Breast epithelium (tissue), 3 donors: Measurements from ENCODE around the gene CILP.
"Not testable (repeated sequence)": the region's sequence is repeated elsewhere in the genome, so short reads cannot be mapped to it uniquely, and the experiment has no call there.

Experiments
- POLR2A ChIP-seq: fragments of 450-650 bp; IDR thresholded peaks from one replicate; pipeline ENCODE4 v1.6.1; 2016; ENCODE audit warnings: antibody characterized with exemption, mild to moderate bottlenecking, moderate library complexity
- POLR2AphosphoS5 ChIP-seq, 3 donors: sonication (generic); formaldehyde crosslinking; IDR thresholded peaks; one replicate each; pipeline ENCODE4 v1.6.1; 2017; ENCODE audit warnings: antibody characterized with exemption in 3 of 3
- TF ChIP-seq, protein P1 (sequence below), 3 donors: fragments of 450-650 bp; IDR thresholded peaks; one replicate each; pipeline ENCODE4 v1.5.1; 2016 to 2017; ENCODE audit warnings: antibody characterized with exemption in 3 of 3, mild to moderate bottlenecking in 3 of 3, moderate library complexity in 3 of 3

DNA sequence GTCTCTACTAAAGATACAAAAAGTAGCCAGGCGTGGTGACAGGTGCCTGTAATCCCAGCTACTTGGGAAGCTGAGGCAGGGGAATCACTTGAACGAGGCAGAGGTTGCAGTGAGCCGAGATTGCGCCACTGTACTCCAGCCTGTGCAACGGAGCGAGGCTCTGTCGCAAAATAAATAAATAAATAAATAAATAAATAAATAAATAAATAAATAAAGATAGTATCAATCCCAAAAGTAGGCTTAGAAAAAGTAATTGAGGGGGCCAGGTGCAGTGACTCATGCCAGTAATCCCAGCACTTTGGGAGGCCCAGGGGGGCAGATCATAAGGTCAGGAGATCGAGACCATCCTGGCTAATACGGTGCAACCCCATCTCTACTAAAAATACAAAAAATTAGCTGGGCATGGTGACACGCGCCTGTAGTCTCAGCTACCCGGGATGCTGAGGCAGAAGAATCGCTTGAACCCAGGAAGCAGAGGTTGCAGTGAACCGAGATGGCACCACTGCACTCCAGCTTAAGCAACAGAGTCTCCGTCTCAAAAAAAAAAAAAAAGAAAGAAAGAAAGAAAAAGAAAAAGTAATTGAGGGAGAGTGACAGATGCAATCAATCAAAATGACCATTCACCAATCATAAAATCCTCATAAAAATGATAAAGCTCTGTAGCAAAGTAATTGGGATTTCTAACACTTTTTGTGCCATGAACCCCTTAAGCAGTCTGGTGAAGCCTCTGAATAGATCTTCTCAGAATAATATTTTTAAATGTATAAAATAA is 29.5 kb downstream of the CILP start:
- TF ChIP-seq, protein P1, sequence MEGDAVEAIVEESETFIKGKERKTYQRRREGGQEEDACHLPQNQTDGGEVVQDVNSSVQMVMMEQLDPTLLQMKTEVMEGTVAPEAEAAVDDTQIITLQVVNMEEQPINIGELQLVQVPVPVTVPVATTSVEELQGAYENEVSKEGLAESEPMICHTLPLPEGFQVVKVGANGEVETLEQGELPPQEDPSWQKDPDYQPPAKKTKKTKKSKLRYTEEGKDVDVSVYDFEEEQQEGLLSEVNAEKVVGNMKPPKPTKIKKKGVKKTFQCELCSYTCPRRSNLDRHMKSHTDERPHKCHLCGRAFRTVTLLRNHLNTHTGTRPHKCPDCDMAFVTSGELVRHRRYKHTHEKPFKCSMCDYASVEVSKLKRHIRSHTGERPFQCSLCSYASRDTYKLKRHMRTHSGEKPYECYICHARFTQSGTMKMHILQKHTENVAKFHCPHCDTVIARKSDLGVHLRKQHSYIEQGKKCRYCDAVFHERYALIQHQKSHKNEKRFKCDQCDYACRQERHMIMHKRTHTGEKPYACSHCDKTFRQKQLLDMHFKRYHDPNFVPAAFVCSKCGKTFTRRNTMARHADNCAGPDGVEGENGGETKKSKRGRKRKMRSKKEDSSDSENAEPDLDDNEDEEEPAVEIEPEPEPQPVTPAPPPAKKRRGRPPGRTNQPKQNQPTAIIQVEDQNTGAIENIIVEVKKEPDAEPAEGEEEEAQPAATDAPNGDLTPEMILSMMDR (IDR thresholded peaks at IDR 0.05): not testable (repeated sequence)
- TF ChIP-seq POLR2A; POLR2AphosphoS5 (IDR thresholded peaks at IDR 0.05): not testable (repeated sequence)
